ENCODE data around the gene LYRM4.

The LYRM4 gene

GRCh38 chr6:5287205-5287965 lies 26.6 kb upstream of the LYRM4 start:
- Histone ChIP-seq H3K9me3 (ENCODE audit: insufficient read depth, low read length) (no peaks in the 10 kb centered on the region), H3F3A (ENCODE audit: insufficient read depth) (no peaks in the 10 kb centered on the region), H3K9ac (ENCODE audit: low read length) (no peak overlapping the region), H3K4me2 (ENCODE audit: low read depth, low read length, poor library complexity, severe bottlenecking) (no peak overlapping the region), H3K4me3 (ENCODE audit: insufficient read depth, low read length, poor library complexity, severe bottlenecking) (no peak overlapping the region), H2AFZ (ENCODE audit: low read depth, low read length, severe bottlenecking) (no peak overlapping the region), H3K36me3 (ENCODE audit: low read length) (no peaks in the 10 kb centered on the region), H3K79me2 (ENCODE audit: insufficient read depth, low read length) (peaks cover 7% of the 10 kb centered on the region; the same call in 1 of the 2 replicates), H3K9me2 (replicated peaks; ENCODE audit: insufficient read depth, low read length) (no peaks in the 10 kb centered on the region), H3K27me3 (ENCODE audit: low read length) (no peaks in the 10 kb centered on the region), H4K20me1 (ENCODE audit: low read depth, low read length) (peaks cover 30% of the 10 kb centered on the region), H3K27ac (ENCODE audit: low read depth, low read length) (no peak overlapping the region)
- TF ChIP-seq, protein P1, sequence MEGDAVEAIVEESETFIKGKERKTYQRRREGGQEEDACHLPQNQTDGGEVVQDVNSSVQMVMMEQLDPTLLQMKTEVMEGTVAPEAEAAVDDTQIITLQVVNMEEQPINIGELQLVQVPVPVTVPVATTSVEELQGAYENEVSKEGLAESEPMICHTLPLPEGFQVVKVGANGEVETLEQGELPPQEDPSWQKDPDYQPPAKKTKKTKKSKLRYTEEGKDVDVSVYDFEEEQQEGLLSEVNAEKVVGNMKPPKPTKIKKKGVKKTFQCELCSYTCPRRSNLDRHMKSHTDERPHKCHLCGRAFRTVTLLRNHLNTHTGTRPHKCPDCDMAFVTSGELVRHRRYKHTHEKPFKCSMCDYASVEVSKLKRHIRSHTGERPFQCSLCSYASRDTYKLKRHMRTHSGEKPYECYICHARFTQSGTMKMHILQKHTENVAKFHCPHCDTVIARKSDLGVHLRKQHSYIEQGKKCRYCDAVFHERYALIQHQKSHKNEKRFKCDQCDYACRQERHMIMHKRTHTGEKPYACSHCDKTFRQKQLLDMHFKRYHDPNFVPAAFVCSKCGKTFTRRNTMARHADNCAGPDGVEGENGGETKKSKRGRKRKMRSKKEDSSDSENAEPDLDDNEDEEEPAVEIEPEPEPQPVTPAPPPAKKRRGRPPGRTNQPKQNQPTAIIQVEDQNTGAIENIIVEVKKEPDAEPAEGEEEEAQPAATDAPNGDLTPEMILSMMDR (IDR thresholded peaks at IDR 0.05; ENCODE audit: insufficient read depth, low read length, poor library complexity, severe bottlenecking) = no peak
- TF ChIP-seq EZH2phosphoT487 (conservative IDR thresholded peaks at IDR 0.05; ENCODE audit: low read length) = no peak

GRCh38 chr6:5286780-5287179 lies 26.0 kb upstream of the LYRM4 start:
- no peaks in the 10 kb centered on the region for H3K9me3 ChIP-seq (ENCODE audit: insufficient read depth, low read length)
- H3F3A ChIP-seq (ENCODE audit: insufficient read depth) = no peaks in the 10 kb centered on the region
- no peak overlapping the region for H3K4me2 ChIP-seq (ENCODE audit: low read depth, low read length, poor library complexity, severe bottlenecking)
- TF ChIP-seq EZH2phosphoT487 (conservative IDR thresholded peaks at IDR 0.05; ENCODE audit: low read length) = no peak
- TF ChIP-seq, protein P1 (IDR thresholded peaks at IDR 0.05; ENCODE audit: insufficient read depth, low read length, poor library complexity, severe bottlenecking) = no peak
- peaks cover 30% of the 10 kb centered on the region for H4K20me1 ChIP-seq (ENCODE audit: low read depth, low read length)
- H3K27ac ChIP-seq (ENCODE audit: low read depth, low read length) = no peak overlapping the region
- peaks cover 7% of the 10 kb centered on the region; the same call in 1 of the 2 replicates for H3K79me2 ChIP-seq (ENCODE audit: insufficient read depth, low read length)
- H3K9me2 ChIP-seq (replicated peaks; ENCODE audit: insufficient read depth, low read length) = no peaks in the 10 kb centered on the region
- H3K9ac ChIP-seq (ENCODE audit: low read length) = no peak overlapping the region
- no peak overlapping the region for H2AFZ ChIP-seq (ENCODE audit: low read depth, low read length, severe bottlenecking)
- H3K4me3 ChIP-seq (ENCODE audit: insufficient read depth, low read length, poor library complexity, severe bottlenecking) = no peak overlapping the region
- H3K36me3 ChIP-seq (ENCODE audit: low read length) = no peaks in the 10 kb centered on the region
- no peaks in the 10 kb centered on the region for H3K27me3 ChIP-seq (ENCODE audit: low read length)

DNA sequence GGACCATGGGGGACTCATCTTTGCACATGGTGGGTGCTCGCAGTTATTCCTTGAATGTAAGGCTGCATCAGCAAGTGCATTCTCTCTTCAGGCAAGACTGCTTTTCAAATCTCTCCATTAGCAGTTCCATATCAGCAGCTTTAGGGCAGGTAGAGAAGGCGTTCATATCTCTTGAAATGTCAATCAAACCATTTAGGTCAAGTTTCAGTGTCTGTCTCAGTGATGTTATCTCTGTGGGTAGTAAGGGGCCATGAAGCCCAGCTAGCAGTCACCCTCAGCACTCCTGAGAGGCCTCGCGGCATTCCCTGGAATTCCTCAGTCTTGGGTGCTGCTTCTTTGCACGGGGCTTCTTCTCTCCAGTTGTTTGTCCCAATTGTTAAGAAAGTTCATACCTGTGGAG lies 24.8 kb upstream of the LYRM4 start:
- Histone ChIP-seq H3K4me3 (ENCODE audit: insufficient read depth, low read length, poor library complexity, severe bottlenecking) (no peak overlapping the region), H3K9ac (ENCODE audit: low read length) (no peak overlapping the region), H3K36me3 (ENCODE audit: low read length) (no peaks in the 10 kb centered on the region), H3K9me3 (ENCODE audit: insufficient read depth, low read length) (no peaks in the 10 kb centered on the region), H2AFZ (ENCODE audit: low read depth, low read length, severe bottlenecking) (no peak overlapping the region), H3K27ac (ENCODE audit: low read depth, low read length) (no peak overlapping the region), H3K9me2 (replicated peaks; ENCODE audit: insufficient read depth, low read length) (no peaks in the 10 kb centered on the region), H3K27me3 (ENCODE audit: low read length) (no peaks in the 10 kb centered on the region), H3K79me2 (ENCODE audit: insufficient read depth, low read length) (0 out of 2 replicates have a peak, but pooled peaks cover 3% of the 10 kb centered on the region), H3K4me2 (ENCODE audit: low read depth, low read length, poor library complexity, severe bottlenecking) (no peak overlapping the region), H4K20me1 (ENCODE audit: low read depth, low read length) (peaks cover 26% of the 10 kb centered on the region), H3F3A (ENCODE audit: insufficient read depth) (no peaks in the 10 kb centered on the region)
- no peak for TF ChIP-seq EZH2phosphoT487 (conservative IDR thresholded peaks at IDR 0.05; ENCODE audit: low read length)
- TF ChIP-seq, protein P1 (IDR thresholded peaks at IDR 0.05; ENCODE audit: insufficient read depth, low read length, poor library complexity, severe bottlenecking) = no peak

Data from SU-DHL-6 (cell line).